Astrocyte of the cerebellum (primary cell): ENCODE measurements around the gene PLEKHG5.
A peak's percentile ranks its signal among the peaks of the same experiment; 100 is the strongest.

Experiments used
- DNase-seq: peaks from one replicate; pipeline ENCODE4 v3.0.0-alpha.2; 2011; ENCODE audit warnings: low read depth
- H3K4me3 ChIP-seq: 2 replicates; pipeline ENCODE4 v1.5.1; 2011; ENCODE audit warnings: mild to moderate bottlenecking, low read depth, low read length, moderate library complexity
- CTCF ChIP-seq: IDR thresholded peaks from 2 replicates; pipeline ENCODE4 v1.5.1; 2012; ENCODE audit warnings: low read length, low read depth, moderate library complexity, mild to moderate bottlenecking; ENCODE audit errors: missing control alignments
- in situ Hi-C: cut with HindIII; loops from 2 replicates; pipeline ENCODE4 v1.10.0; 2017; ENCODE audit warnings: low sequenced_read_pairs

The PLEKHG5 gene

DNA sequence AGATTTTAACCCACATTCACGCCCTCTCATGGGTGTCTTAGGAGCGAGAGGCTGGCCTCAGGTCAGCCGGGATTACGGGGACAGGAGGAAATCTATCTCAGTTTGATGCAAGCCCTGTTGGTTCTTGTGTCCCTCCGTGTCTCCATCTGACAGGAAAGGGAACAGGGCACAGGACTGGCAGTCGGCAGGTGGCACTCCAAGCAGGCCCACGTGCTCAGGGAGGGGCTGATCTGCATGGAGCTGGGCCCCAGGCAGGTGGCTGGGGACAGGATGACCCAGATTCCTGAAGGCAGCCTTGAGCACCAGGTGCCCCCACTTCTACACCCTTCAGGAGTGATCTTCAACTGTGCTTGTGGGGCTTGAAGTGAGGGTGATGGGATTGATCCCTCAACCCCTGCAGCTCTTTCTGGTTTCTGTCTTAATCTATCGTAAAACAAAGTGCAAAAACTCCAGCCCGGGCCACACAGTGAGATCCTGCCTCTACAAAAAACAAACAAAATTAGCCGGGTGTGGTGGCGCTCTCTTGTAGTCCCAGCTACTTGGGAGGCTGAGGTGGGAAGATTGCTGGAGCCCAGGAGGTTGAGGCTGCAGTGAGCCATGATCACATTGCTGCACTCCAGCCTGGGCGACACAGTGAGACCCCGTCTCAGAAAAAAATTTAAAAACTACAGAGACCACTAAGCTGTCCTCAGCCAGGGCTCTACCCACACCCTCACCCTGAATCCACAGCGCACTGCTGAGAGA lies 8.3 kb downstream of the PLEKHG5 start:
- in situ Hi-C loops = no loop called here
- no peak for DNase-seq
- no peak for TF ChIP-seq CTCF
- H3K4me3 ChIP-seq = no peak overlapping the region

DNA sequence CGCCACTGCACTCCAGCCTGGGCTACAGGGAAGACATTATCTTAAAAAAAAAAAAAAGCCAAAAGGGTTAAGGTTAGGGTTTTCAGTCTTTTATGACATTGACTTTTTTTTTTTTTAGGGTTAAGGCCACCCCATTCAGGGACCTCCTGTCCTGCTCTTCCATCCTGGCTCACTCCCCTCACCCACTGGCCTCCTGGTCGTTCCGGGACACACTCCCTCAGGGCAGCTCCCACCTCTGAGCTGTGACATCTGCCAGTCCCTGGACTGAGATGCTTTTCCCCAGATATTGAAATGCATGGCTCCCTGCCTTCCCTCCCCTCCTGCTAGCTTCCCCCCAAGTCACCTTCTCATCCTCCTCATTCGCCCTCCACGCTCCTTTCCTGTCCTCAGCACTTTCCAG lies 9.6 kb downstream of the PLEKHG5 start:
- TF ChIP-seq CTCF = no peak
- DNase-seq = no peak
- no peak overlapping the region for H3K4me3 ChIP-seq
- in situ Hi-C loops = no loop called here

DNA sequence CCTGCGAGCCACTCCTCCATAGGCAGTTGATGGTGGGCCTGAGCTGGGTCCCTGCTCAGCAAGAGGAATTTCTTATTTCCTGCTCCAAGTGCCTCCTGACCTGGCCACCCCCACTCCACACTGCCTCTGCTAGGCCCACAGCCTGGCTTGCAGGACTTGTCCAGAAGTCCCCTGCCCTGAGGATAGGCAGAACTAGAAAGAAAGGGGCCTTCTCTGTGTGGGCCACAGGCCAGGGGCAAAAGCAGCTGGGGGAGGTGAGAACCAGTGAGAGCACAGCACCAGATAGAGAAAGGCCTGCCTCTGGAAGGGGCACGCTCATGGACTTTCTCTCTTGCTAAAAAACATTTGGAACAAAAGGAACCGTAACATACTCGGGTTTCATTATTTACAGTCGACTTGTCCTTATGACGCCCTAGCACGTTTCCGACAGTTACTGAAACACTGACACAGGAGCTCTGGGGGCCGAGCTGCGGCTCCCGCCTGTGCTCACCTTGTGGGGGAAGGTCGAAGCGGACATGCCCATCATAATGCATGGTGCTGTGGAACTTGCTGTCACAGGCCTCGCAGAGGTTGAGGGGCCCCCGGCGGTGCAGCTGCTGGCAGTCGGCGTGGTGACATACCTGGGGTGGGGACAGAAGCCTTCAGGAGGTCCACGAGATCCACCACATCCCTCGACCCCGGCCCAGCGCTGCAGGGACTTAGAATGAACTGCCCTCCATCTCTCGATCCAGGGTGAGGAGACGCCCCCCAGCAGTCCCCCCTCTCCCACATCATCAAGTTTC lies 14.2 kb downstream of the PLEKHG5 start:
- in situ Hi-C loops = no loop called here
- no peak for DNase-seq
- no peak for TF ChIP-seq CTCF
- no peak overlapping the region for H3K4me3 ChIP-seq

GRCh38 chr1:6476483-6476882 lies 15.0 kb downstream of the PLEKHG5 start:
- no peak overlapping the region for H3K4me3 ChIP-seq
- DNase-seq = no peak
- no peak for TF ChIP-seq CTCF
- in situ Hi-C loops = no loop called here

DNA sequence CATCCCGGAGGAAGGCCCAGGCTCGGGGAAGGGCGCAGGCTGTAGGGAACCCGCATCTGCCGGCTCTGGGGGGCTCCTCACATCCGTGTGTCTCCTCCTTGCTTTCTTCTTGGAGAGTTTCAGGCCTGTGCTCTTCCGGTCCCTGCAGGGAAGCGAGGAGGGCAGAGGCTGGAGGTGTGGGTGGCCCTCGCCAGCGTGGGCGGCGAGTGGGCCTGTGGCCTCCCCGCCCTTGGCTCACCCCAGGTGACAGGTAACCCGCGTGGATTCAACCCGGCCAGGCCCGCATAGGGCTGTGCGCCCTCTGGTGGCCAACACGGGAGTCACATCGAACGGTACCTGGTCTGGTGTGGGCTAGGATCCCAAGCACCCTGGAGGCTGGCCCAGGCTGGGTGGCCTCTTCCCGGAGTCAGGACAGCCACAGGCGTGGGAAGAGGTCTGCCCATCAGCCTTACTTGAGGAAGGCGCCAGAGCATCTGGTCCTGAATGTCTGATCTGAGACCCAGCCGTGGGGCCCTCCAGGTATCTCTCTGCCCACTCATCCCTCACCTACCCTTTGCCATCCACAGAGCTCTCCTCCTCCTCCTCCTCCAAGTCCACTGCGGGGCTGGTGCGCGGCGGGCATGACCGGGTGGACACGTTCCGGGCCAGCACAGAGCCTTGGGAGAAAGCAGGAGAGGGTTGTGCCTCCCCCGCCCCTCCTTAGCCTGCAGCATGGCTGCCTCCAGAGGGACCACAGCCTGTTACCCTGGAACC lies 15.9 kb downstream of the PLEKHG5 start:
- in situ Hi-C loops = no loop called here
- H3K4me3 ChIP-seq = no peak overlapping the region
- DNase-seq = no peak
- peak; percentile 92 for TF ChIP-seq CTCF

DNA sequence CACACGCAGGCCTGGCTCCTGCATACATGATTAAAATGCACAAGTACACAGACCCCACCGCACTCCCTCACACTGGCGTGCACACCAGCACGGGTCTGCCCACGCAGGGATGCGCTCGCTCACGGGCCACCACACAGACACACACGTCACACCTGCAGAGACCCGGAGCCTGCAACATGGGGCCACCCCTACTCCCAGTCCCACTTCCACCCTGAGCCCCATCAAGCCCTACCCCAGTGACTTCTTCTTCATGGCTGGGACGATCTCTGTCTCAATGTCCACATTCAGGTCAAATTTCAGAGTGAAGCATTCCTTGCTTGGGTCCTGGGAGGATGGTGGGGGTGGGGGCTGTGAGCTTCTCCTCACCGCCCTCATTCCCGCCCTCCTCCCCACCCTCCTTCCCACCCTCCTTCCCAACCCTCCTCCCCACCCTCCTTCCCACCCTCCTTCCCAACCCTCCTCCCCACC lies 16.6 kb downstream of the PLEKHG5 start:
- in situ Hi-C loops = no loop called here
- H3K4me3 ChIP-seq = no peak overlapping the region
- no peak for TF ChIP-seq CTCF
- DNase-seq = no peak
